G401 (cell line): Measurements from ENCODE around the gene SPINK2. TPM values are rescaled to one million over a fixed set of nuclear protein-coding genes. Genes with fewer than 3 reads are reported as not detected.

ENCODE experiments used
- DNase-seq: peaks from one replicate; pipeline ENCODE4 v3.0.0-alpha.2; 2015; ENCODE audit warnings: low spot score
- in situ Hi-C: cut with HindIII; loops from 2 replicates; pipeline ENCODE4 v1.10.0; 2016; ENCODE audit warnings: low sequenced_read_pairs, mixed read lengths
- total RNA-seq: library from RNA; depleted of rRNA; stranded (reverse); fragments of >200 nt; shearing (Covaris generic); gene quantifications from 2 replicates; pipeline ENCODE4 v1.2.3, GENCODE V29; 2014

SPINK2 gene
- total RNA-seq, 1 experiment from 2014 or later = not detected

GRCh38 chr4:56804551-56804950 lies 16.9 kb downstream of the SPINK2 start:
- DNase-seq = no peak
- in situ Hi-C loops = no loop called here

DNA sequence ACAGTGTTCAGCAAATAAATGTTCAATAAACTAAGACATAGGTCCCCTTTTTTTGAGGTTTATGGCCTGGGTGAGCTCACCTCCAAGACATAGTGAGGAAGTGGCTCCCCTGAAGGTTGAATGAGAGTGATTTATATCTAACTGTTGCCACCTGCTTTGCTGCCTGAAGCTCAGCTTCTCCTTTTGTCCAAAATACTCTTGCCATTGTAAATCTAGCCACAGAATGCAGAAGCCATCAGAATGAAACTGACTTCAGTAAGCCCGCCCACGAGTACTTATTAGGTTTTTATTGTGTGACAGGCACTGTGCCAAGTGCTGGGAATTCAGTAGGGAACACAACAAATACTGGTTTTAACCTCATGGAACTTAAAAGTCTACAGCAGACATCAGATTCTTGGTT lies 18.0 kb downstream of the SPINK2 start:
- DNase-seq = no peak
- in situ Hi-C loops = no loop called here

GRCh38 chr4:56799824-56800756 lies 21.4 kb downstream of the SPINK2 start:
- in situ Hi-C loops = no loop called here
- DNase-seq = peak; percentile 60

DNA sequence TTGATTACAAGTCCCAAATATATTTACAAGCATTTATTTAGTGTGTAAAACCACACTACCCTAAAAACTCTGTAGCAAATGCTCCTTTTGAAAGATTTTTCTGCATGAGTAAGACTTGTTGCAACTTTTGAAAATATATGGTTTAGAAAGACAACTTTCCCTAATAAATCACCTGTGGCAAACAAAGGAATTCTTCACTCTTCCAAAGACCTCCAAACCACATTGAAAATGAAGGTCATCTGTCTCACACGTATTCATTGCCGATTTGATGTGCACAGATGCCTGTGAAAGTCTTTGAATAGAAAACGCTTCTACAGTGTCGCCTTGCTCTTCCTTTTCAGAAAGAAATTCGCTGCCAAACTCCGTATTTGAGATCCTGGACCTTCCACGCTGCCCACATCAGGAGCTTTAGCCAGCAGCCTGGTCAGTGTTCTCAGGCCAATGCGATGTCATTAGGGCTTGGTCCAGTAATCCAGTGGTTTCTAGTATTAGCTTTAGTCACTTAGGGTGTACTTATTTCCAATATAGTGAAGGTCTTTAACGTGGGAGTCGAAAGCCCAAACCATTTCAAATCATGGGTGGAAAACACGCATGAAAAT lies 22.2 kb downstream of the SPINK2 start:
- in situ Hi-C loops = no loop called here

GRCh38 chr4:56796211-56796610 lies 25.3 kb downstream of the SPINK2 start:
- in situ Hi-C loops = no loop called here
- no peak for DNase-seq

More for the DNA sequence above, 22.2 kb downstream of the SPINK2 start:
- no peak for DNase-seq

- no peak for DNase-seq
- in situ Hi-C loops = no loop called here
Measured at GRCh38 chr4:56791316-56791715, 30.2 kb downstream of the SPINK2 start.

DNA sequence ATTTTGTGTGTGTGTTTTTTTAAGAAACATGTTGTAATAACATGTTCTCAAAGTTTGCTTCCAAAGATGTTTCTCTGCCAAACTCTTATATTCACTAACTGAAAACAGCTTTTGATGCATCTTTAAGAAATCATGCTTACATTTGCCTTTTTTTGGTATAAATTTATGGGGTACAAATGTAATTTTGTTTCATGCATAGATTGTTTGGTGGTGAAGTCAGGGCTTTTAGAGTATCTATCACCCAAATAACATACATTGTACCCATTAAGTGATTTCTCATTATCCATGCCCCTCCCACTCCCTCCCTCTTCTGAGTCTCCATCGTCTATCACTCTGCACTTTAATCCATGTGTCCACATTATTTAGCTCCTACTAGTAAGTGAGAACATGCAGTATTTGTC lies 30.8 kb downstream of the SPINK2 start:
- in situ Hi-C loops = no loop called here
- no peak for DNase-seq

DNA sequence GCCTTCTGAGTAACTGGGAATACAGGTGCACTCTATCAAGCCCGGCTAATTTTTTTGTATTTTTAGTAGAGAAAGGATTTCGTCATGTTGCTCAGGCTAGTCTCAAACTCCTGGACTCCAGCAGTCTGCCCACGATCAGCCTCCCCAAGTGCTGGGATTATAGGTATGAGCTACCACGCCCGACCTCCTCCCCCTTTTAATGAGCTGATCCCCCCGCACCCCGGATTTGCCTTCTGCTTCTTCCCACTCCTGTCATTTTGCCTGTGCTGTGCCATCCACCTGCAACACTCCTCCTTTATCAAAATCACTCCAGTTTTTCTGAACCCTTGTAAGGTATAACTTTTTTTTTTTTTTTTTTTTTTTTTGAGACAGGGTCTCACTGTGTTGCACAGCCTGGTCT lies 33.4 kb downstream of the SPINK2 start:
- in situ Hi-C loops = no loop called here

DNA sequence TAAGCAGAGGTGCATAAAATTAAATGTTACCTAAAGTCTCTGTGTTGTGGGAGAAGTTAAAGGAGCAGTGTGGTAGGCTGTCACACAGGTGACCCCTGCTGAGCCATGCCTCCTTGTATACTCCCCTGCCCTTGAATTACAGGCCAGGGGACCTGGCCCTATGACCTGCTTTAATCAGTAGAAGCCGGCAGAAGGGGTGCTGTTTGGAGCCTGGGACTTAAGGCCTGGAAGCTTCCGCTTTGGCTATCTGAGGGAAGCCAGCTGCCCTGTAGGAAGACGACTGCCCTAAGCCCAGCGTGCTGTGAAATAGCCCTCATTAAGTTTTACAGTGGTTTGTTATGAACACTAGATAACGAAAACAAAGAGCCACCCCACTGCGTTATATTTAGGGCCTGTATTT lies 34.1 kb downstream of the SPINK2 start:
- no peak for DNase-seq
- in situ Hi-C loops = no loop called here

More for the DNA sequence above, 33.4 kb downstream of the SPINK2 start:
- DNase-seq = no peak

DNA sequence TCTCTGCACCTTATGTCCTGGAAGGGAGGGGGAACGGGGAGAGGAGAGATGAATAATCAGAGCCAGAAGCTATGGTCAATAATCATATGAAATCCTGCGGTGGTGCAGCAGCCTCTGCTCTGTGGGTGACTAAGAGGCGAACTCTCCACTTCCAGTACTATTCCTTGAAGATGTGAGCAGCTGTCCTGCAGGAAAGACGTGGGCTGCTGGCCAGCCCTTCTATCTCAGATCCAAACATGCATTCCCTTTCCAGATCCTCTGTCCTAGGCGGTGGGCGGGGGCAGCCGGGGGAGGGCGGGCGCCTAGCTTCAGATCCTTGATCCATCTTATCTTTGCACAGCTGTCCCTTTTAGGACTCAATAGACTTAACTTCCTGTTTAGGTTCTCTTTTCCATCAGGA lies 34.5 kb downstream of the SPINK2 start:
- no peak for DNase-seq
- in situ Hi-C loops = no loop called here

- DNase-seq = no peak
- in situ Hi-C loops = no loop called here
Measured at GRCh38 chr4:56783986-56784385, 37.5 kb downstream of the SPINK2 start.

DNA sequence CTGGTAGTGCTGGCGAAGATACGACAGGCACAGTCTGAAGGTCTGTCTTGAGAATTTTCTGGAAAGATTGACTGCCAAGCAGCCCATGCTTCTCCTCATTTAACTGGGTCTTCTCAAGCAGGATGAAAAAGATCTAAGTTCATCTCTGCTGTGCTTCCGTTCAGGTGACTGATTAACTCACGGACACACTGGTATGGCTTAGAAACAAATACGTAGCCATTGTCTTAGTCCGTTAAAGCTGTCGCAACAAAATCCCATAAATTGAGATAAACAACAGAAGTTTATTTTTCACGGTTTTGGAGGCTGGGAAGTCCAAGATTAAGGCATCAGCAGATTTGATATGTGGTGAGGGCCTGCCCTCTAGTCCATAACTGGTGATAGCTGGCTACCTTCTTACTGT lies 39.5 kb downstream of the SPINK2 start:
- no peak for DNase-seq
- in situ Hi-C loops = no loop called here

GRCh38 chr4:56773346-56773745 lies 48.2 kb downstream of the SPINK2 start:
- in situ Hi-C loops = no loop called here
- no peak for DNase-seq

- DNase-seq = no peak
- in situ Hi-C loops = no loop called here
Measured at GRCh38 chr4:56772134-56772533, 49.4 kb downstream of the SPINK2 start.

- no peak for DNase-seq
- in situ Hi-C loops = no loop called here
Measured at GRCh38 chr4:56768763-56769162, 52.7 kb downstream of the SPINK2 start.

- DNase-seq = no peak
- in situ Hi-C loops = no loop called here
Measured at GRCh38 chr4:56768316-56768715, 53.2 kb downstream of the SPINK2 start.

DNA sequence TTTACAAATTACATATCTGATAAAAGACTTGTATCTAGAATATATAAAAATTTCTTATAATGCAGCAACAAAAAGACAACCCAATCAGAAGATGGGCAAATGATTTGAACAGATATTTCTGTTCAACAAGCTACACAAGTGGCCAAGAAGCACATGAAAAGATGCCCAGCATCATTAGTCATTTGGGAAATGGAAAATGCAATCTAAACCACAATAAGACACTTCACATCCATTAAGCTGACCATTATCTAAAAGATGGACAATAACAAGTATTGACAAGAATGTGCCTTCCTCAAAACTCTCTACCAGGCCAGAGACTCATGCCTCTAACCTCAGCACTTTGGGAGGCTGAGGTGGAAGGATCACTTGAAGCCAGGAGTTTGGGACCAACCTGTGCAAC lies 53.9 kb downstream of the SPINK2 start:
- in situ Hi-C loops = no loop called here
- DNase-seq = no peak

GRCh38 chr4:56764775-56765174 lies 56.7 kb downstream of the SPINK2 start:
- in situ Hi-C loops = no loop called here

DNA sequence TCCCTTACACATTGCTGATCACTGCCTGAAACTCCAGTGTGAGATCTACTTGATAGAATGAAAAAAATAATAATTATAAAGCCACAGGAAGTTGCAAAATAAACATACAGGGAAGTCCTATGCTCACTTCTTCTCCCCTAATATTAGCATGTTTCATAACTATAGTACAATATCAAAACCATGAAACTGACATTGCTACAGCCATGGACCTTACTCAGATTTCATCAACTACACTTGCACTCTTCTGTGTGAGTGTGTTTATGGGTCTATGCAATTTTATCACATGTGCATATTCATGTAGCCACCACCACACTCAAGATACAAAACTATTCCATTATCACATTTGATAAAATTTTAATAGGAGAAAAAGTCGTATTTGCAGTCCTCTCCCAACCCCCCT lies 57.3 kb downstream of the SPINK2 start:
- no peak for DNase-seq
- in situ Hi-C loops = no loop called here

More at GRCh38 chr4:56764775-56765174, 56.7 kb downstream of the SPINK2 start:
- no peak for DNase-seq

DNA sequence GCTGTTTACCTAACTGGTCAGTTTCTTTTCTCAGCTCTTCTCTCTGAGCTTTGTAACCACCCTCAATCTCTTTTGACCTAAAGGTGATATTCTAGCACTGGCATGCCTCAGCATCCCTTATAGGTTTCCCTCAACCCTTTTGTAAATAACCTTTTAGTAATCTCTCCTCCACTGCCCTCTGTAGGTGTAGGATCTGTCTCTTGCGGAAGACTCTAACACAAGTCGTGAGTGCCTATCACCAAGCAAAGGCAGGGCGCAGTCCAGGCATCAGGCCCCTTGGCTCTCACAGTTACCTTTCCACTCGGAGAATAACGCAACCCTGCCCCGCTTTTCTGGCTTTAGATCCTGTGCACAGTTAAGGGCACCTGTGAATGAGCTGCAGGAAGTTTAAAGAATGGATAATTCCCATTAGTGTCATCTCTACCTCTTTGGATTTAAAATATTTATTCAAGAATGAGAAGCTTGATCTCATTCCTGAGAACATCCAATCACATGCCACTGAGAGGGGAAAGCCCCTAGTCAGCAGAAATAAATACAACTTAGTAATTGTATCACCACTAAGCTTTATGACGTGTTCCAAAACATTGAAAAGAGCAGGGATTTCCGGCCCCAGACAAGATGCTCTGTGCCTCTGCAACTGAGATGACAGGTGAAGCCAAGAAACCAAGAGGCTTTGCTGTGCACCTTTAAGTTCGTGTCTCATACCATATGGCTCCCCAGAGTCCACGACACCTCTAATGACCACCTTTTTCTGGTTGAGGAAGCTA lies 58.8 kb downstream of the SPINK2 start:
- no peak for DNase-seq
- in situ Hi-C loops = no loop called here
